GM18505 (cell line): ENCODE measurements around the gene LRRK1.

Source experiments
- ATAC-seq: cut with Tn5 transposase; IDR thresholded peaks from one replicate; pipeline ENCODE4 v1.9.1; 2021; ENCODE audit not compliant: unreplicated experiment
- POLR2A ChIP-seq: IDR thresholded peaks from 4 replicates; pipeline ENCODE4 v1.6.1; 2011; ENCODE audit warnings: borderline replicate concordance; ENCODE audit not compliant: insufficient read depth, insufficient read length; ENCODE audit errors: extremely low read depth

LRRK1 gene

GRCh38 chr15:101105059-101105891 is 186.1 kb downstream of the LRRK1 start:
- no peak for TF ChIP-seq POLR2A
- ATAC-seq = no peak

GRCh38 chr15:101107101-101107500 is 187.9 kb downstream of the LRRK1 start:
- no peak for ATAC-seq
- TF ChIP-seq POLR2A = no peak

GRCh38 chr15:101107625-101108460 is 188.7 kb downstream of the LRRK1 start:
- no peak for TF ChIP-seq POLR2A
- ATAC-seq = no peak

GRCh38 chr15:101108461-101108775 is 189.3 kb downstream of the LRRK1 start:
- no peak for ATAC-seq
- no peak for TF ChIP-seq POLR2A

GRCh38 chr15:101108791-101109190 is 189.6 kb downstream of the LRRK1 start:
- no peak for TF ChIP-seq POLR2A

GRCh38 chr15:101110681-101111569 is 191.8 kb downstream of the LRRK1 start:
- ATAC-seq = no peak
- no peak for TF ChIP-seq POLR2A

More at GRCh38 chr15:101108791-101109190, 189.6 kb downstream of the LRRK1 start:
- ATAC-seq = no peak

GRCh38 chr15:101111570-101112262 is 192.6 kb downstream of the LRRK1 start:
- TF ChIP-seq POLR2A = no peak
- ATAC-seq = no peak

- no peak for ATAC-seq
- TF ChIP-seq POLR2A = no peak
Measured at GRCh38 chr15:101112336-101113113, 193.4 kb downstream of the LRRK1 start.

- ATAC-seq = no peak
- TF ChIP-seq POLR2A = no peak
Measured at GRCh38 chr15:101113114-101114005, 194.2 kb downstream of the LRRK1 start.

GRCh38 chr15:101114166-101114565 is 195.0 kb downstream of the LRRK1 start:
- no peak for ATAC-seq
- no peak for TF ChIP-seq POLR2A

- no peak for TF ChIP-seq POLR2A
- ATAC-seq = no peak
Measured at GRCh38 chr15:101114610-101115009, 195.5 kb downstream of the LRRK1 start.
